Muscle layer of colon (tissue), 2 donors: Measurements from ENCODE around the gene KMT2D.

Experiments
- H3K27ac ChIP-seq: one replicate; pipeline ENCODE4 v1.7.0; 2013; ENCODE audit warnings: low read depth, mild to moderate bottlenecking, low read length, moderate library complexity
- H3K27me3 ChIP-seq, 2 donors: one replicate each; pipeline ENCODE4 v1.7.0; 2013; ENCODE audit warnings: low read length in 2 of 2, mild to moderate bottlenecking in 2 of 2; ENCODE audit not compliant: insufficient read depth in 2 of 2, control insufficient read depth in 1 of 2
- H3K36me3 ChIP-seq: one replicate; pipeline ENCODE4 v1.7.0; 2013; ENCODE audit warnings: mild to moderate bottlenecking, low read length; ENCODE audit not compliant: insufficient read depth
- H3K4me1 ChIP-seq: one replicate; pipeline ENCODE4 v1.7.0; 2013; ENCODE audit warnings: mild to moderate bottlenecking, low read length; ENCODE audit not compliant: insufficient read depth
- H3K4me3 ChIP-seq, 2 donors: one replicate each; pipeline ENCODE4 v1.7.0; 2013; ENCODE audit warnings: low read length in 2 of 2, low read depth in 1 of 2, mild to moderate bottlenecking in 1 of 2, moderate library complexity in 1 of 2
- H3K9ac ChIP-seq: one replicate; pipeline ENCODE4 v1.7.0; 2013; ENCODE audit warnings: low read length
- H3K9me3 ChIP-seq: one replicate; pipeline ENCODE4 v1.7.0; 2013; ENCODE audit warnings: mild to moderate bottlenecking, low read length
- donor health status: abdominal sarcoma.
- donor health status: Adenocarcinoma of cecum.

KMT2D gene

GRCh38 chr12:49058366-49059044 is 2.1 kb downstream of the KMT2D start:
- Histone ChIP-seq H3K4me1 (peaks cover 45% of the 10 kb centered on the region), H3K36me3 (peaks cover 17% of the 10 kb centered on the region), H3K9ac (peak overlapping the region; percentile 86), H3K9me3 (no peaks in the 10 kb centered on the region), H3K27ac (peak overlapping the region; percentile 99), H3K27me3 (no peaks in the 10 kb centered on the region), H3K4me3 (peak overlapping the region; percentile 95 to 96)

GRCh38 chr12:49057888-49058287 is 2.7 kb downstream of the KMT2D start:
- Histone ChIP-seq H3K4me3 (peak overlapping the region; percentile 95 to 96), H3K27me3 (no peaks in the 10 kb centered on the region), H3K9ac (peak overlapping the region; percentile 86), H3K4me1 (peaks cover 45% of the 10 kb centered on the region), H3K36me3 (peaks cover 23% of the 10 kb centered on the region), H3K9me3 (no peaks in the 10 kb centered on the region), H3K27ac (peak overlapping the region; percentile 54)

- peak overlapping the region; percentile 27 for H3K27ac ChIP-seq
- peak overlapping the region; percentile 16 to 95 for H3K4me3 ChIP-seq
- no peaks in the 10 kb centered on the region for H3K9me3 ChIP-seq
- H3K36me3 ChIP-seq = peaks cover 41% of the 10 kb centered on the region
- no peak overlapping the region for H3K9ac ChIP-seq
- no peaks in the 10 kb centered on the region for H3K27me3 ChIP-seq
- peaks cover 41% of the 10 kb centered on the region for H3K4me1 ChIP-seq
These were observed 4.4 kb downstream of the KMT2D start for GRCh38 chr12:49055978-49056754.

DNA sequence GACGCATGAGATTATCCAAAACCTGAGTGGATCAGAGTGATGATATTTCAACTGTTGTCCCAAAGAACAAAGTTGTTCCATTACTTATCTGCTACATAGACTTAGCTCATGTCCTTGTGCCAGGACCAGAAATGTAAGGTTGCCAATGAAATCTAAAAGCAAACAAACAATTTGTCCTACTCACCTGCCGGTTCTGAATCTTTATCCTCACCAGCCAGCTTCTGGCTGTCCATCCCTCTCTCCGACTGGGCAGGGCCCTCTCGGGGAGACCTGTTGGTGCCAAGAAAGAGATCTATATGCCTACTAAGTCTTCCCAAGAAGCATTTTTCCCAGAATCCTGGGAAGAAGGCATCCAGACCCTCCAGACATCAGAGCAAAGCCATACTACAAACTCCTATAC is 5.5 kb downstream of the KMT2D start:
- Histone ChIP-seq H3K27ac (no peak overlapping the region), H3K9me3 (no peaks in the 10 kb centered on the region), H3K36me3 (peaks cover 51% of the 10 kb centered on the region), H3K4me1 (peaks cover 40% of the 10 kb centered on the region), H3K27me3 (no peaks in the 10 kb centered on the region), H3K9ac (no peak overlapping the region), H3K4me3 (no peak overlapping the region)

DNA sequence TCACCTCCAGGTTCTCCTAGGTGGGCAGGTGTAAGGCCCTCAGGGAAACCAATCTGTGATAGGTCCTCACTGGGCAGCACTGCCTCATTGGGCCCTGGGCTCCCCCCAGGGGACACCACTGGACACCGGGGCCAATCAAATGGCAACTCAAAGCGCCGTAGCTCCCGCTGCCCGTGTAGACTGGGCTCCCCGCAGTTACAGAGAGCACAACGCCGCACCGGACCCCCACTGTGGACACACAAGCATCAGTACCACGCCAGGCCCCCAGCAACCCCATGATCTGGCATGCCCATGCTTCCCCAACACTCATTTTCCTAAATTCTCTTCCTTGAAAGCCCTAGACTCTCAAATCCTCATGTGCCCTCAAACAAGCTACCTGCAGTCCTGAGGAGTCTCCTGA is 6.1 kb downstream of the KMT2D start:
- peaks cover 57% of the 10 kb centered on the region for H3K36me3 ChIP-seq
- no peaks in the 10 kb centered on the region for H3K27me3 ChIP-seq
- no peak overlapping the region for H3K4me3 ChIP-seq
- no peak overlapping the region for H3K9ac ChIP-seq
- H3K27ac ChIP-seq = no peak overlapping the region
- H3K4me1 ChIP-seq = peaks cover 40% of the 10 kb centered on the region
- H3K9me3 ChIP-seq = no peaks in the 10 kb centered on the region

GRCh38 chr12:49054096-49054495 is 6.5 kb downstream of the KMT2D start:
- H3K36me3 ChIP-seq = peaks cover 61% of the 10 kb centered on the region

DNA sequence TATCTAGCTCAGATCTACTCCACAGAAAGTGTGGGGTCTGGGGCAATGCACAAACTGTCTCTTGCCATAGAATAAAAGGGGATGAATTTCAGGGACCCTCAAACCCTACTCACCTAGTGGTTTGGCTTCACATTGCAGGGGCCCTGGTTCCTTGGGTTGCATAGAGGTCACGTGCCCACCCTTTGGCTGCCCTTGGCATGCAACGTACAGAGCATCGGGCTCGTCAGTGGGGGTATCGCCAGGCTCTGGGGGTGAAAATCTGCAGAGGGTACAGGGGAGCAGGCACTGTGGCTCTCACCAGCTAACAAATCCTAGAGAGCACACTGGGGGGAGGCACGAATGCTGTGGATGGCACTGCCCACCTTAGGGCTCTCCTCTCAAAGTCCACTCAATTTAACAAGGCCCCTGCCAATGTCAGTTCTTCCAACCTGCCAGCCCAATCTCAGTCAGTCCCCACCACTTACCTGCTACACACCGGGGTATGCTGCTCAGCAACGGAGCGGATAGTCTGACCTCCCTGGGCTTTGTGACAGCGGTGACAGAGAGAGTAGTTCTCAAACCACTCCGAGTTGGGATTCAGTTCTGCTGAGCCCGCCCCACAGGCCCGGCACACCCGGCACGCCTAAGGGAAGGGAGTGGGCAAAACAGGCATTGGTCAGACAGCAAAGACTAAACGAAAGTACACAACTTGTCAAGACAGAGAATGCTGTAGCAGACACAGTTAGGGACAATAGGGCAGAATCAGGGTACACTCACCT is 8.0 kb downstream of the KMT2D start:
- H3K9me3 ChIP-seq = no peaks in the 10 kb centered on the region
- H3K4me3 ChIP-seq = no peak overlapping the region
- H3K4me1 ChIP-seq = peaks cover 26% of the 10 kb centered on the region
- H3K9ac ChIP-seq = no peak overlapping the region
- H3K27ac ChIP-seq = no peak overlapping the region
- H3K36me3 ChIP-seq = peaks cover 76% of the 10 kb centered on the region
- H3K27me3 ChIP-seq = no peaks in the 10 kb centered on the region

More at GRCh38 chr12:49054096-49054495, 6.5 kb downstream of the KMT2D start:
- no peak overlapping the region for H3K4me3 ChIP-seq
- no peaks in the 10 kb centered on the region for H3K9me3 ChIP-seq
- peaks cover 40% of the 10 kb centered on the region for H3K4me1 ChIP-seq
- H3K27me3 ChIP-seq = no peaks in the 10 kb centered on the region
- H3K27ac ChIP-seq = no peak overlapping the region
- no peak overlapping the region for H3K9ac ChIP-seq

DNA sequence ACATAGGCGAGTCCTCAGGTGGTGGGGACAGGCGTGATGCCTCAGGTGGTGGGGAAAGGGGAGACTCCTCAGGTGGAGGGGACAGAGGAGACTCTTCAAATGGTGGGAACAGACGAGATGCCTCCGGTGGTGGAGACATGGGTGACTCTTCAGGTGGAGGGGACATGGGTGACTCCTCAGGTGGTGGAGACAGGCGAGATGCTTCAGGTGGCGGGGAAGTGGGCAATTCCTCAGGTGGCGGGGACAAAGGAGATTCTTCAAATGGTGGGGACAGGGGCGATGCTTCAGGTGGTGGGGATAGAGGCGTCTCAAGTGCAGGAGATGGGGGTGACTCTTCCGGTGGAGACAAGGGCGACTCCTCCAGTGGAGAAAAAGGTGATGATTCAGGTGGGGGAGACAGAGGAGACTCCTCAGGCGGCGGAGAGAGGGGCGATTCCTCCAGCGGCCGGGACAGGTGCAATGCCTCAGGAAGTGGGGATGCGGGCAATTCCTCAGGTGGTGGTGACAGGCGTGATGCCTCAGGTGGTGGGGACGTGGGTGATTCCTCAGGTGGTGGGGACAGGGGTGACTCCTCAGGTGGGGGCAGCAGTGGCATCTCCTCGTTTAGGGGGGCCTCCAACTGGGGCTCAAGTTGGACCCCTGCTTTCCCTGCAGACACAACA is 8.7 kb downstream of the KMT2D start:
- Histone ChIP-seq H3K4me1 (peaks cover 18% of the 10 kb centered on the region), H3K4me3 (no peak overlapping the region), H3K9ac (no peak overlapping the region), H3K27me3 (no peaks in the 10 kb centered on the region), H3K36me3 (peaks cover 83% of the 10 kb centered on the region), H3K27ac (no peak overlapping the region), H3K9me3 (no peaks in the 10 kb centered on the region)

- H3K9me3 ChIP-seq = no peaks in the 10 kb centered on the region
- peaks cover 89% of the 10 kb centered on the region for H3K36me3 ChIP-seq
- peaks cover 13% of the 10 kb centered on the region for H3K4me1 ChIP-seq
- no peak overlapping the region for H3K9ac ChIP-seq
- H3K27me3 ChIP-seq = no peaks in the 10 kb centered on the region
- no peak overlapping the region for H3K27ac ChIP-seq
- no peak overlapping the region for H3K4me3 ChIP-seq
These were observed 9.2 kb downstream of the KMT2D start for GRCh38 chr12:49051373-49051764.

DNA sequence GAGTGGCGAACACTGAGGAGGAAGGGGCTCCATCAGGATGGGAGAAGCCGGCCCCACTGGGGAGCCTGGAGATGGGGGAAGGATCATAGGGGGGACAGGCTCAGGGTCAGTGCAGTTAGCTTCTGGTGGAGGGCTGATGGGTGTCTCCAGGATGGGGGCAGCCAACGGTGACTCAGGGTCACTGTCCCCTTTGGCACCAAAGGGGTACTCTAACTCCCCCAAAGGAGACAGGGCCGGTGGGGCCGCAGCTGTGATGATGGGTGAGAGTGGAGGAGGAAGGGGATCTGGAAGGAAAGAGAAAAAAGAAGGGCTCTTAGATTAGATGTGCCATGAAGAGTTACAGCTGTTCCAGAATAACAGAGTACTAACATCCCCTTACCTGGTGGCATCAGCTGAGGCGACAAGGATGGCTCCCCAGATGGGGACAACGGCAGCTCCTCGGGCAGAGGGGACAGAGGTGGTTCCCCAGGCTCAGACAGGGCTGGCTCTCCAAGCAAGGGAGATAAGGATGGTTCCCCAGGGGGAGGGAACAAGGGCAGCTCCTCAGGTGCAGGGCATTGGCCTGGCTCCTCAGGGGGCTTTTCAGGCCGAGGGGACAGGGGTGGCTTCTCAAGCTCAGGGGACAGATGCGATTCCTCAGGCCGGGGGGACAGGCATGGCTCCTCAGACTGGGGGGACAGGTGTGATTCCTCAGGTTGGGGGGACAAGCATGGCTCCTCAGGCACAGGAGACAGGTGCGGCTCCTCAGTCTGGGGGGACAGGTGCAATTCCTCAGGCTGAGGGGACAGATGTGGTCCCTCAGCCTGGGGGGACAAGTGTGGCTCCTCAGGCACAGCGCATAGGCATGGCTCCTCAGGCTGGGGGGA is 9.9 kb downstream of the KMT2D start:
- Histone ChIP-seq H3K9me3 (no peaks in the 10 kb centered on the region), H3K27ac (no peak overlapping the region), H3K36me3 (peaks cover 95% of the 10 kb centered on the region), H3K4me1 (peaks cover 7% of the 10 kb centered on the region), H3K4me3 (no peak overlapping the region), H3K27me3 (no peaks in the 10 kb centered on the region), H3K9ac (no peak overlapping the region)
